GM21447 (cell line): Measurements from ENCODE around the gene CCDC91.
"Not testable (repeated sequence)": the region's sequence is repeated elsewhere in the genome, so short reads cannot be mapped to it uniquely, and the experiment has no call there.

Experiments used
- ATAC-seq: cut with Tn5 transposase; IDR thresholded peaks from one replicate; pipeline ENCODE4 v1.9.1; 2021; ENCODE audit not compliant: unreplicated experiment

The CCDC91 gene

DNA sequence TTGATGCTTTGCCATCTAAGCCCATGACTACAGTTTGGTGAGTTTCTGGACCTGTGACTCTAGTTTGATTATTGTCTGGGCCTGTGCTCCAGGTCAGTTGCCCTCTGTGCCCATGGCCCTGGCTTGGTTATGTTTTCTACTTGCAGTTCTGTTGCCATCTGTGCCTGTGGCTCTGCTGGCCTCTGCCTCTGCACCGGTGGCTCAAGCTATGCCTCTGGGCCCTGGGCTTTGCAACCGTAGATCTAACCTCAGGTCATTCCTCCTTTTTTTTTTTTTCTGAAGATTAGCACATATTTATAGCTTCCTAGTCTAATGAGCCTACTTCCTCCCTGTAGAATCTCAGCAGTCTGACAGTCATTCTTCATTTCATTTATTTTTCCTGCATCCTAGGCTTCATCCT, 161.2 kb downstream of the CCDC91 start:
- ATAC-seq = no peak

- no peak for ATAC-seq
Observed at GRCh38 chr12:28355161-28355560, 164.9 kb downstream of the CCDC91 start.

GRCh38 chr12:28360253-28360652, 170.0 kb downstream of the CCDC91 start:
- no peak for ATAC-seq

GRCh38 chr12:28367326-28367725, 177.1 kb downstream of the CCDC91 start:
- ATAC-seq = no peak

- no peak for ATAC-seq
Observed at GRCh38 chr12:28367993-28368392, 177.7 kb downstream of the CCDC91 start.

GRCh38 chr12:28369483-28369882, 179.2 kb downstream of the CCDC91 start:
- ATAC-seq = no peak

DNA sequence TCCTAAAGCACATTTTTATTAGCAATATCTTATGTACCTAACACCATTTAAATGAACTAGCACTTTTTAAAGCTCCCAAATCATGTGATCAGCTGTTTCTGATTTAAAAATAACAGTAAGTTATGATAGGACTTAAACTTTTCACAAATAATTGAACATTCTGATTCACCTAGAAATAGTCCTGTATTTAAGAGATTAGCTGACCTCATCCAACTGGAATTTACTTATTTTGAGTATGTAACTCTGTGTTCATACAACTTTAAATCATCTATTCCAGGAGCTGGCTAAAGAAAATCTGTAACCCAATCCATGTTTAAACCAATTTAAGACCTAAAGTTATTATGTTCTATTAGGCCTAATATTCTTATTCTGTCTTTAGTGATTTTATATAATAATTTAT, 184.3 kb downstream of the CCDC91 start:
- no peak for ATAC-seq

GRCh38 chr12:28378736-28379135, 188.5 kb downstream of the CCDC91 start:
- no peak for ATAC-seq

DNA sequence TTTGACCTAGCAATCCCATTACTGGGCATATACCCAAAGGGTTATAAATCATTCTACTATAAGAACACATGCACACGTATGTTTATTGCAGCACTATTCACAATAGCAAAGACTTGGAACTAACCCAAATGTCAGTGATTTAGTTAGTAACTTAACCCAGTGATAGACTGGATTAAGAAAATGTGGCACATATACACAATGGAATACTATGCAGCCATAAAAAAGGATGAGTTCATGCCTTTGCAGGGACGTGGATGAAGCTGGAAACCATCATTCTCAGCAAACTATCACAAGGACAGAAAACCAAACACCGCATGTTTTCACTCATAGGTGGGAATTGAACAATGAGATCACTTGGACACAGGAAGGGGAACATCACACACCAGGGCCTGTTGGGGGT, 189.5 kb downstream of the CCDC91 start:
- ATAC-seq = not testable (repeated sequence)

GRCh38 chr12:28383368-28383767, 193.1 kb downstream of the CCDC91 start:
- ATAC-seq = no peak

GRCh38 chr12:28388879-28389278, 198.6 kb downstream of the CCDC91 start:
- no peak for ATAC-seq

- ATAC-seq = no peak
Observed at GRCh38 chr12:28390206-28390605, 199.9 kb downstream of the CCDC91 start.

GRCh38 chr12:28390761-28391385, 200.6 kb downstream of the CCDC91 start:
- no peak for ATAC-seq

GRCh38 chr12:28409892-28410291, 219.6 kb downstream of the CCDC91 start:
- ATAC-seq = no peak

DNA sequence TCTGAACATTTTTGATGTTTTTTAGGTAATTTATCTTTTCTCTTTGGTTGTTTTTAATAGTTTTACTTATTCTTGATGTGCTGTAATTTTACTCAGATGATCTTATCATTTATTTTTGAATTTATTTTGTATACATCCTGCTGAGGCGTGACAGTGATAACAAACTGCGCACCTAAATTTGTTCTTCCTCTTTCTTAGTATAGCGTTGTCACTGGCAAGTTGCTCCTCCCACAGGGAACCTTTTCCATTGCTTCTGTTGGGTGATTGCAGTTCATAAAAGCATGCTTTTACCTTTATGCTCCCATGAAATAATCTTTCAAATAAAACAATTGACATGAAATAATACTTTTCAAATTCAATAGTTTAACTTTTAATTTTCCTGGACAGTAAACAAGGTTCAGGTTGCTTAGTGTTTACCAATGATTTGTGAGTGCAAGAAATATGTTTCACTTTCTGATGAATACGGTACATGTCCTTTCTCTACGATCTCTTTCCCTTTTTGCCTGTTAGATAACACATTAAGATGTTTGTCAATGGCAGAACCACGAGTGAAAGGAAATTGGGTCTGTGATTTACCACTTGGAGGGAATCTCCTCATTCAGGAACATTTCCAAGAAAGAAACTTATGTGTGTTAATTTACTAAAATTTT, 223.3 kb downstream of the CCDC91 start:
- ATAC-seq = peak; percentile 74

GRCh38 chr12:28415755-28416154, 225.5 kb downstream of the CCDC91 start:
- no peak for ATAC-seq

- no peak for ATAC-seq
Observed at GRCh38 chr12:28421374-28421773, 231.1 kb downstream of the CCDC91 start.

GRCh38 chr12:28424965-28425364, 234.7 kb downstream of the CCDC91 start:
- no peak for ATAC-seq

DNA sequence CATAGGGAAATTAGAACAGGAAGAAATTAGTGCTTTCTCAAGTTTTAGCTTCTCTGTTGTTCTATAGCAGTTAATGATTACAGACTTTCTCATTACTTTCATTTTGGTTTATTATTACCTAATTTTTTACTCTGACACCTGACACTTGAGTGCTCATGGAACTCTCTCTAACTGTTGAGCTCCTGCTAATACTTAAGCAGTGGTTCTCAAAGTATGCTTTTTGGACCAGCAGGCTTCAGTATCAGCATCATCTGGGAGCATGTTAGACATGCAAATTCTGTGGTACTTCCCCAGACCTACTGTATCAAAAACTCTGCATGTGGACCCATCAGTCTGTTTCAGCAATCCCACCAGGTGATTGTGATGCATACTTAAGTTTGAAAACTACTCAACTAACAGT, 235.3 kb downstream of the CCDC91 start:
- ATAC-seq = no peak

GRCh38 chr12:28427046-28427445, 236.8 kb downstream of the CCDC91 start:
- ATAC-seq = no peak

DNA sequence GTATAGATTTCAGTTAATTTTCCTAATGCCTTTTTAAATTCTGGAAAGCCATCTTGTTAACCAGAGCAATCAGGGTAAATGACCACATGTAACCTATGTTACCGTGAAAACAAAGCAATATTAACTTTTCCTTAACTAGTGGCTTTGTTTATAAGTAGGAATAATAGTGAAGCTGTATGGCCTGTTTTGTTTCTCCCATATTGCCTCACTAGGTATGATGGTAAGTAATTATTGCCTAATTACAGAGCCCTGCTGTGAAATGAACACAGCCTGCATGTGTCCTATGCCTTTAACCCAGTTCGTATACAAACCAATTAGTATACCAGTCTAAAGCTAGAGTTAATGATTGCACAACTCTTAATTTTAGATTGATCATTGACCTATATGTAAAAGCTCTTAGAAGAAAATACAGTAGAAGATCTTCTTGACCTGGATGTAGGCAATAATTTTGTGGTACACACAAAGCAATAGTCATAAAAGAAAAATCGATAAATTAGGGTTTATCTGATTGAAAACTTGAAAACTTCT, 249.9 kb downstream of the CCDC91 start:
- ATAC-seq = no peak

DNA sequence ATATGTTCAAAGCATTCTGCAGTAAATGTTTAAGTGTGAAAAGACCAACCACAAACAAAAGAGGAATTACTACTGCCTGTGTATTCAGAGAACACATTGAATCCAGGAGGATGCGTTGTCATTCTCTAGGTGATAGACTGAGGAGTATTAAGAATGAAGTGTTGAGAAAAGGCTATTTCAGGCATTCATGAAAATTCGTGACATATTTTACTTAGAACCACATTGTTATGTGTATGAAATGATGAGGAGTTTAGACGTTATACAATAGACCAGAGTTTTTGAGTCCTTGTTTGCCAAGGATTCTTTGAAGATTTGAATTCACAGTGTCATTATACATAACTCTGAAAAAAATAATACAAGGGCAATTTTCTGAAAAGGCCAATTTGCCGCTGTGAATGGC, 251.8 kb downstream of the CCDC91 start:
- ATAC-seq = no peak

DNA sequence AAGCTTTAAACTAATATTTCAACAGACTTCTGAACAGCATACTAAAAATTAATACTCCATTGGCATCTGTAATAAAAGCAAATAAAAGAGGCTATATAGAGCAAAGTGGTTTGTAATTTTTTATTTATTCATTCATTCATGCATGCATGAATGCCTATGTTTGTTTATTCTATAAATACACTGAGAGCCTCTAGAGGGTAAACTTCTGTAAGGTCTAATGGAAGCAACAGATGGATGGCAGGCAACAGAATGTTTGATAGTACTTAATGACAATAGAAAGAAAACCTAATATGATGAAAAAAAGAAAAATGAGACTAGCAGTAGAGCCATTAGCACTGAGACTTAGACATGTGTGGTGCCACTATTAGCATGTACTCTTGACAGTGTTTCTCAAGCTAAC, 253.1 kb downstream of the CCDC91 start:
- ATAC-seq = no peak
